Measurements from ENCODE around the gene EXD2. TPM values are rescaled to one million over a fixed set of nuclear protein-coding genes. Genes with fewer than 3 reads are reported as not detected.

The EXD2 gene
- total RNA-seq, 4 donors from 2014 or later = 18.2 to 22.0 (median 21.1) TPM

DNA sequence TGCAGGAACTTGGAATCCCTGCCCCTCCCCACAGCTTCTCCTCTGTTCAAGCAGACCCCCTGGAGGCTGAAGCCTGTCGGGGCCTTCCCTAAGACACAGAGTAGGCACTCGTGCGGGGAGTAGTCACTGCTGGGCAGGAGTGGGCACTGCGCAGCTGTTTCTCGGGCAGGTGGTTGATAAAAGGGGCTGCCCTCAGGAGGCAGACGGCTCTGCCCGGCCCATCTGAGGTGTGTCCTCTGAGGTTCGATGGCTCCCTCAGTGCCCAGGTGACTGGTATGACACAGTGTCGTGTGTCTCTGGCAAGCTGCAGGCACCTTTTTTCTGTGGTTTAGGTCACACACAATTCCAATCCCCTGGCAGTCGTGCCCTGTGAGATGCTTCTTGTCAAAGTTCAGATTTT lies 78.8 kb downstream of the EXD2 start:
- no peak for TF ChIP-seq CTCF (IDR thresholded peaks at IDR 0.05; ENCODE audit: low read depth)

GRCh38 chr14:69270795-69271708 lies 79.8 kb downstream of the EXD2 start:
- TF ChIP-seq CTCF (IDR thresholded peaks at IDR 0.05; ENCODE audit: low read depth) = no peak

- no peak for TF ChIP-seq CTCF (IDR thresholded peaks at IDR 0.05; ENCODE audit: low read depth)
These were observed 83.0 kb downstream of the EXD2 start for GRCh38 chr14:69274321-69274720.

GRCh38 chr14:69275331-69275730 lies 84.0 kb downstream of the EXD2 start:
- TF ChIP-seq CTCF (IDR thresholded peaks at IDR 0.05; ENCODE audit: low read depth) = no peak

GRCh38 chr14:69280746-69281291 lies 89.5 kb downstream of the EXD2 start:
- TF ChIP-seq CTCF (IDR thresholded peaks at IDR 0.05; ENCODE audit: low read depth) = no peak

GRCh38 chr14:69281450-69282169 lies 90.3 kb downstream of the EXD2 start:
- TF ChIP-seq CTCF (IDR thresholded peaks at IDR 0.05; ENCODE audit: low read depth) = no peak

DNA sequence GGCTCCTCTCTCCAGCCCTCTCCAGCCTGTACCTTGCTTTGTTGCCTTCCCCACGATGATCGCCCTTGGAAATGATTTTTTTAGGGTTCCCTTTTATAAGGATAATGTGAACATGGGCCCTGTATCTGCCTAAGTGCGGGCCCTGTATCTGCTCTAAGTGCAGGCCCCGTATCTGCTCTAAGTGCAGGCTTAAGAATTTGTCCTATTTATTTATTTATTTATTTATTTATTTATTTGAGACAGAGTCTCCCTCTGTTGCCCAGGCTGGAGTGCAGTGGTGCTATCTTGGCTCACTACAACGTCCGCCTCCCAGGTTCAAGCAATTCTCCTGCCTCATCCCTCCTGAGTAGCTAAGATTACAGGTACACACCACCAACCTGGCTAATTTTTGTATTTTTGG lies 91.2 kb downstream of the EXD2 start:
- TF ChIP-seq CTCF (IDR thresholded peaks at IDR 0.05; ENCODE audit: low read depth) = no peak
